K562 (cell line): ENCODE measurements around the gene GAB2. TPM values are rescaled to one million over a fixed set of nuclear protein-coding genes. Genes with fewer than 3 reads are reported as not detected.
A peak's percentile ranks its signal among the peaks of the same experiment; 100 is the strongest.

Source experiments
- ATAC-seq: fragments of 200-7000 bp; cut with Tn5 transposase; 3 replicates; pipeline ENCODE4 v1.9.1; 2020; ENCODE audit warnings: moderate library complexity
- BruUV-seq: library from RNA; stranded (reverse); fragments of 400-500 nt; replicated peaks from 2 replicates; lab custom pipeline; 2021; lab: Mats Ljungman, UMichigan
- CTCF ChIA-PET: fragments of 300-600 bp; formaldehyde crosslinking; extraction: SDS; loops from one replicate; lab custom pipeline; 2021; ENCODE audit warnings: low intra/inter-chr PET ratio; lab: Yijun Ruan, JAX
- POLR2A ChIA-PET: fragments of 300-600, 350-650 bp; sonication (Branson Sonifier 250); formaldehyde crosslinking; extraction: SDS; loops from one replicate; lab custom pipeline; 2021; ENCODE audit warnings: antibody characterized with exemption, inconsistent platforms; lab: Yijun Ruan, JAX
- DNase-seq, 4 experiments: peaks; one replicate each; pipeline versions ENCODE4 v3.0.0 to v3.0.0-alpha.2; 2011 to 2018; ENCODE audit warnings: low spot score in 3 of 4, mixed read lengths in 3 of 4; ENCODE audit errors: extremely low read depth in 1 of 4
- FAIRE-seq: peaks from 2 replicates; lab custom pipeline; 2011; peaks lifted over from hg19 to GRCh38; lab: Jason Lieb, UNC
- H2AFZ ChIP-seq: 2 replicates; pipeline ENCODE4 v1.6.0; 2011; ENCODE audit warnings: low read depth, low read length, control low read depth, inconsistent platforms
- H3K27ac ChIP-seq: fragments of 200-600 bp; 3 replicates; pipeline ENCODE4 v1.8.0; 2011; ENCODE audit warnings: low read depth, mild to moderate bottlenecking, control low read depth, inconsistent platforms, low read length, moderate library complexity, mixed read lengths; ENCODE audit errors: extremely low read depth
- H3K27me3 ChIP-seq, 2 experiments: fragments of 300-600 bp in 1 of 2; 2 replicates in 1 of 2; 3 replicates in 1 of 2; pipeline versions ENCODE4 v1.6.0 to v1.8.0; 2011; ENCODE audit warnings: inconsistent platforms in 2 of 2, low read length in 2 of 2, mild to moderate bottlenecking in 1 of 2, mixed read lengths in 1 of 2, moderate library complexity in 1 of 2; ENCODE audit not compliant: control insufficient read depth in 2 of 2, insufficient read depth in 2 of 2
- H3K36me3 ChIP-seq: fragments of 300-600 bp; 3 replicates; pipeline ENCODE4 v1.8.0; 2011; ENCODE audit warnings: mild to moderate bottlenecking, low read length, inconsistent platforms; ENCODE audit not compliant: control insufficient read depth, insufficient read depth
- H3K4me1 ChIP-seq, 2 experiments: fragments of 200-600 bp in 1 of 2; replicated peaks in 1 of 2; 2 replicates in 1 of 2; 3 replicates in 1 of 2; pipeline versions ENCODE4 v1.5.1 to v1.8.0; 2011; ENCODE audit warnings: inconsistent platforms in 2 of 2, low read length in 2 of 2, mild to moderate bottlenecking in 1 of 2, mixed read lengths in 1 of 2, moderate library complexity in 1 of 2; ENCODE audit not compliant: control insufficient read depth in 2 of 2, insufficient read depth in 2 of 2
- H3K4me2 ChIP-seq: 2 replicates; pipeline ENCODE4 v1.6.1; 2011; ENCODE audit warnings: low read length, control low read depth, inconsistent platforms, mixed read lengths; ENCODE audit not compliant: insufficient read depth
- H3K4me3 ChIP-seq: fragments of 200-600 bp; sonication (generic), shearing (Covaris generic); 2 replicates; pipeline ENCODE4 v1.5.1; 2016; ENCODE audit warnings: control low read depth, inconsistent platforms
- H3K79me2 ChIP-seq: fragments of 200-600 bp; 3 replicates; pipeline ENCODE4 v1.8.0; 2011; ENCODE audit warnings: low read length, inconsistent platforms; ENCODE audit not compliant: control insufficient read depth, insufficient read depth
- H3K9ac ChIP-seq, 2 experiments: 2 replicates each; pipeline versions ENCODE4 v1.6.0 to v1.6.1; 2011; ENCODE audit warnings: low read depth in 2 of 2, low read length in 2 of 2, control low read depth in 1 of 2, inconsistent platforms in 1 of 2, mild to moderate bottlenecking in 1 of 2, mixed read lengths in 1 of 2; ENCODE audit not compliant: insufficient read depth in 1 of 2
- H3K9me1 ChIP-seq: one replicate; pipeline ENCODE4 v1.6.0; 2011; ENCODE audit warnings: inconsistent platforms, mild to moderate bottlenecking, low read length, moderate library complexity; ENCODE audit not compliant: control insufficient read depth, insufficient read depth
- H3K9me3 ChIP-seq: replicated peaks from 2 replicates; pipeline ENCODE4 v1.5.1; 2011; ENCODE audit warnings: low read depth, low read length, inconsistent platforms; ENCODE audit not compliant: control insufficient read depth, insufficient read depth
- H4K20me1 ChIP-seq: replicated peaks from 2 replicates; pipeline ENCODE4 v1.6.1; 2011; ENCODE audit warnings: low read length, inconsistent platforms, mixed read lengths; ENCODE audit not compliant: control insufficient read depth, insufficient read depth
- CHAMP1 ChIP-seq: fragments of 450-650 bp; IDR thresholded peaks from 2 replicates; pipeline ENCODE4 v1.6.1; 2016; ENCODE audit warnings: mild to moderate bottlenecking
- CHCHD3 ChIP-seq: fragments of 250-450 bp; sonication (Bioruptor Pico); IDR thresholded peaks from 2 replicates; pipeline ENCODE4 v2.1.2; 2022; ENCODE audit warnings: mild to moderate bottlenecking
- EGR1 ChIP-seq: fragments of 450-650 bp; conservative IDR thresholded peaks from 2 replicates; pipeline ENCODE4 v1.6.1; 2017; ENCODE audit warnings: mild to moderate bottlenecking
- NFIC ChIP-seq: fragments of 450-650 bp; IDR thresholded peaks from 2 replicates; pipeline ENCODE4 v1.6.1; 2017; ENCODE audit warnings: mild to moderate bottlenecking, inconsistent platforms
- WGBS: fragments of 100-300 bp; shearing (Covaris generic); methylation state at CpG from one replicate; pipeline ENCODE4 v1.1.6; 2016; ENCODE audit warnings: low coverage, mixed read lengths; ENCODE audit not compliant: insufficient coverage; ENCODE audit errors: missing lambda C conversion rate; 5-methylcytosine and 5-hydroxymethylcytosine counted together
- in situ Hi-C: fragments of 300-500 bp; cut with MboI; formaldehyde crosslinking; loops from 4 replicates; pipeline ENCODE4 v1.15.0; 2018; ENCODE audit warnings: inconsistent platforms, mixed read lengths
- intact Hi-C: fragments of 100-400 bp; cut with micrococcal nuclease; formaldehyde crosslinking; loops from 2 replicates; pipeline ENCODE4 v1.14.2; 2022
- polyA plus RNA-seq, 8 experiments: library from polyadenylated mRNA; depleted of rRNA in 4 of 8; stranded (reverse) in 5 of 8; unstranded in 3 of 8; fragments of >200 nt; fragmentation: Nextera tagmentation in 2 of 8; fragmentation: Illumina TruSeq in 1 of 8; extraction: Ambion mirVana in 2 of 8; extraction: Trizol in 1 of 8; gene quantifications; 2 replicates each; pipeline versions ENCODE4 v1.2.1 to v1.2.3, GENCODE V29; 2011 to 2014; ENCODE audit warnings: inconsistent platforms in 1 of 8, missing spikeins in 1 of 8
- total RNA-seq, 7 experiments: library from RNA; depleted of rRNA in 6 of 7; stranded (reverse); fragments of >200 nt in 6 of 7; fragmentation: Illumina TruSeq in 2 of 7; extraction: Trizol in 2 of 7; gene quantifications; 2 replicates each; pipeline versions ENCODE4 v1.2.1 to v1.2.3, GENCODE V29; 2011 to 2021; ENCODE audit warnings: low replicate concordance in 1 of 7

Gene GAB2
- total and polyA plus RNA-seq, 9 of the 15 experiments (the other 6 are each of a cell fraction or from before 2014, with no cell fraction given), result 2.3 to 35.2 (median 16.1) TPM

GRCh38 chr11:78221396-78222315, 196.0 kb downstream of the GAB2 start:
- intact Hi-C loops (no loop called here), in situ Hi-C loops (loop anchor here (5.0 kb wide), 1 partner anchor 341 kb away; no protein-coding TSS in a partner anchor)
- TF ChIP-seq CHAMP1, result no peak
- no peak for TF ChIP-seq CHCHD3
- TF ChIP-seq NFIC, result peak; percentile 57
- TF ChIP-seq EGR1, result peak; percentile 20; the same call in 1 of the 2 replicates
- ChIA-PET POLR2A (interaction anchor here (0.7 kb wide), 1 partner anchor 34 kb away, joined by 3 read pairs; no protein-coding TSS in a partner anchor), CTCF (no interaction called here)
- H4K20me1 ChIP-seq, result no peaks in the 10 kb centered on the region
- no peaks in the 10 kb centered on the region for H3K9me3 ChIP-seq
- no TSS peak for BruUV-seq
- no peaks in the 10 kb centered on the region for H3K79me2 ChIP-seq
- peaks cover 3 to 8% of the 10 kb centered on the region in 2 experiments; a peak in 3 of 5 replicates for H3K4me1 ChIP-seq
- ATAC-seq (no peak), DNase-seq (no peak), FAIRE-seq (peak; percentile 29)
- H3K9me1 ChIP-seq, result peaks cover 3% of the 10 kb centered on the region
- 75% methylated on average over 13 of the region's 13 CpGs for WGBS
- H3K27ac ChIP-seq, result no peak overlapping the region
- H3K4me2 ChIP-seq, result no peak overlapping the region
- H2AFZ ChIP-seq, result no peak overlapping the region
- no peak overlapping the region for H3K4me3 ChIP-seq
- H3K36me3 ChIP-seq, result peaks cover 92% of the 10 kb centered on the region; the same call in 2 of the 3 replicates
- H3K27me3 ChIP-seq, result no peaks in the 10 kb centered on the region
- no peak overlapping the region for H3K9ac ChIP-seq
